GM19351 (cell line): ENCODE measurements around the gene HPCA.

Experiments used
- ATAC-seq: cut with Tn5 transposase; IDR thresholded peaks from one replicate; pipeline ENCODE4 v1.9.1; 2021; ENCODE audit warnings: mild to moderate bottlenecking, moderate library complexity; ENCODE audit not compliant: unreplicated experiment

Gene HPCA

DNA sequence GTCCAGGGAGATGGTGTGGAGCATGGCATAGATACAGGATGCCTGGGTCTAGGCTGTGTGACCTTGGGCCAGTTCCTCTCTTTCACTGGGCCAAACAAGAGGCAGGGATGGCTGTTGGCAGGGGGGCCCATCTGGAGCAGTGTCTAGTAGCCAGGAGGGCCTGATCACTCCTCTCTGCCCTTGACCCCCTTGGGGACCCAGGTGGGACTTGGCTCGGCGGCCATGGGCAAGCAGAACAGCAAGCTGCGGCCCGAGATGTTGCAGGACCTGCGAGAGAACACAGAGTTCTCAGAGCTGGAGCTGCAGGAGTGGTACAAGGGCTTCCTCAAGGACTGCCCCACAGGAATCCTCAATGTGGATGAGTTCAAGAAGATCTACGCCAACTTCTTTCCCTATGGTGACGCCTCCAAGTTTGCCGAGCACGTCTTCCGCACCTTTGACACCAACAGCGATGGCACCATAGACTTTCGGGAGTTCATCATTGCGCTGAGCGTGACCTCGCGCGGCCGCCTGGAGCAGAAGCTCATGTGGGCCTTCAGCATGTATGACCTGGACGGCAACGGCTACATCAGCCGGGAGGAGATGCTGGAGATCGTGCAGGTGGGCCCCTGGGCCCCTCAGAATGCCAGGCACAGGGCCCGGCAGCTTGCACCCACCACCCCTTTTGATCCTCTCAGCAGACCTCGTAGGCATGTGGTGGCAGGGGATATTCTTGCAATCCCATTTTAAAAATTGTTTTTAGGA is 2.6 kb downstream of the HPCA start:
- ATAC-seq: no peak

DNA sequence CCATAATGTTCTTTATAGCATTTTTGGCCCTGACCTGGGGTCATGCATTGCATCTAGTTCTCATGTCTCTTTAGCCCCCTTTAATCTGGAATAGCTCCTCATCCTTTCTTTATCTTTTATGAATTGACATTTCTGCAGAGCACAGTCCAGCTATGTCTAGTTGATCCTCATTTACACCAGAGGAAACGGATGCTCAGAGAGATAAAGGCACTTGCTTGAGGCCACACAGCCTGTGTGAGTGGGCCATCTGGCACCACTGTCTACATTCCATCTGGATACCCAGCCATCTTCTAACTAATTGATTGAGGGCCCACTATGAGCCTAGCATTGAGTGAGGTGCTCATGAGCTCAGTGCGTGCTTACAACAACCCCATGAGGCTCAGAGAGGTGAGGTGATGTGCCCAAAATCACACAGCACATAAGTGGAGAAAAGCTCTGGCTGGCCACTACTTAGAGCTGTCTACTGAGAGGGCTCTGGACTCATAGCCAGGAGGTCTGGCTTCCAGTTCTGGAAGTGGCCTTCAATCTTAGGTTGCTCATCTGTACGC is 3.5 kb downstream of the HPCA start:
- no peak for ATAC-seq

DNA sequence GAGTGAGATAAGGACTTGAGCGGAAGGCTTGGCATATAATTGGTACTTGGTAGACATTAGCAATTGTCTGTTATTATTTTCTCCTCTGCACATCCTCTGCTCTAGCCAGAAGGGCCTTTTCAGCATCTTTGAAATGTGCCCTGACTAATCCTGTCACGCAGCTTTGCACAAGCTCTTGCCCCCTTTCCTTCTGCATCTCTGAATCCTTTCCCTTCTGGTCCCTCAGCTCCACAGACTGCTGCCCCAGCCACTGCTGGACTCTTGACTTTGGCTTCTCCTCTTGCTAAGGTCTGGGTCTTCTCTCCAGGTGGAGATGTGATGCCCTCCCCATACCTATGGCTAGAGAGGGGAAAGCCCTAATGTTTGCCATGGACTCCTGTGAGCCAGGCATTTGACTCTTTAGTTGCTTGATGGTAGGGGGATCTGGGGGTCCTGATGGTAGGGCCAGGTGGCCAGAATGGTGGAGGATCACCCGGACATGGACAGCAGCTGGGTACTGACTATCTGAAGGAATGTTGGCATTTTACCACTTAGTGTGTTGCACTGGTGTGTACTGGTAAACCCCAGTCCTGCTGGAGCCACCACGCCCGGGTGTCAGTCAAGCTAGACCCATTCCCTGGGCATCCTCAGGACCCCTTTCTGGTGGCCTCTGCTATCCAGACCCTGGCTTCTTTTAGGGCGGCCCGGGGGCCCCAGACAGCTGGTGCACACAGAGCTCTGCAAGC is 4.4 kb downstream of the HPCA start:
- no peak for ATAC-seq

DNA sequence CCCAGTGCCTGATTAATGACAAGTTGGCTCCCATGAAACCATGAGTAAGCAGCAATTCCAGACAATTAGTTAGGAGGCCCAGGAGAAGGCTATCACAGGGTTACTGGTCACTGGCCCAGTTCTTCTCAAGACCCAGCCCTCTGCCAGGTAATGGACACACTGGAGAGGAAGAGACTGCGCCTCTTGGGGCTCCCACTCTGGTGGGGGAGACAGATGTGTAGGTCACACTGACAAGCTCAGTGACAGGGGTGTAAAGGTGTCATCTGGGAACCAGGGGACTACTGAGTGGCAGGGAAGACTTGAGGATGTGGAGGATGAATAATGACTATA is 4.9 kb downstream of the HPCA start:
- no peak for ATAC-seq

DNA sequence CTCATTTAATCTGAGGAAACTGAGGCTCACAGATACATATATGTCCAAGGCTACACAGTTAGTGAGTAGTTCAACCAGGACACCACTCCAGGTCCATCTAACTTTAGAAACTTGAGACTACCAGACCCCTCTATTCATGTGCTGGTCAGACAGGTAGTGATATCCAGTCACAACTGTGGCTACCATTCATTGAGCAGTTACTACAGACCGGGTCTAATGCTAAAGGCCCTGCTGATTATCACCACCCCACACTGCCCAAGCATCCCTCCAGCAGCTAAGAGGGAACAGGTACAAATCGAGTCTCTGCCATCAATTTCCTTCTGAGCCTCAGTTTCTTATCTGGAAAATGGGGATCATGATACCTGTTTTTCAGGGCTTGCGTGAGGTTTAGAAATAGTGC is 5.3 kb downstream of the HPCA start:
- ATAC-seq: no peak

DNA sequence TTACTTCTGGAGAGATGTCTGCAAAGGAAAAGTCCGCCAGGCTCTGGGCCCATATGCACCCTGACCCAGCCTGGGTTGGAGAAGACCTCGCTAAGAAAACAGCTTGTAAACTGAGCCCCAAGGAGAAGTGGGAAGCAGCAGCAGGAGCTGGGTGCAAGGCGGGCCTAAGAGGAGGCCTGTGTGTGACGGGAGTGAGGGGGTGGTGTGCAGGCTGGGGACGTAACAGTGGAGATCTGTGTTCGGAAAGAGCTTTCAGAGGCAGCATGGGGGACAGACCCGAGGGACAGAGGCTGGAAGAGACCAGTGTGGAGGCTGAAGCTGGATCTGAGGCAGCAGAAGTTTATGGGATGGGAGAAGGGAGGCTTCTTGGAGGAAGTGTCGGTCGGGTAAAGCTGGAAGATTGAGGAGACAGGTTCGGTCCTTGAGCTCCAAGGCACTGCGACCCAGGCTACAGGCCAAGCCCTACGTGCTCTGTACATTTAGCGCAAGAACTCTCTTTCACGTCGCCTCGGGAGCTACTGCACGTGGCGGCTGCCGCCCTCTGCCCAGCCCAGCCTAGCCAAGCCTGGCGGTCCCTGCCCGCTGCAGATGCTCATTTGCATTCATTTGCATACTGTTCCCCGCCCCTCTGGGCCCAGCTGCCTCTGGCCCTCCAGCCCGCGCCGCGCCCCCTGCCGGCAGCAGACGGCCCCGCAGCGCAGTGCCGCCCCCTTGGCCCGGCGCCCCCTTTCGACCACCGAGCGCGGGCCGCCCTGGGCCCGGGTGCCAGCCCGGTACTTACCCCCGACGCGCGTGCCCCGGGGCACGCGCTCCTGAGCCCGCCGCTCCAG is 6.3 kb downstream of the HPCA start:
- no peak for ATAC-seq

DNA sequence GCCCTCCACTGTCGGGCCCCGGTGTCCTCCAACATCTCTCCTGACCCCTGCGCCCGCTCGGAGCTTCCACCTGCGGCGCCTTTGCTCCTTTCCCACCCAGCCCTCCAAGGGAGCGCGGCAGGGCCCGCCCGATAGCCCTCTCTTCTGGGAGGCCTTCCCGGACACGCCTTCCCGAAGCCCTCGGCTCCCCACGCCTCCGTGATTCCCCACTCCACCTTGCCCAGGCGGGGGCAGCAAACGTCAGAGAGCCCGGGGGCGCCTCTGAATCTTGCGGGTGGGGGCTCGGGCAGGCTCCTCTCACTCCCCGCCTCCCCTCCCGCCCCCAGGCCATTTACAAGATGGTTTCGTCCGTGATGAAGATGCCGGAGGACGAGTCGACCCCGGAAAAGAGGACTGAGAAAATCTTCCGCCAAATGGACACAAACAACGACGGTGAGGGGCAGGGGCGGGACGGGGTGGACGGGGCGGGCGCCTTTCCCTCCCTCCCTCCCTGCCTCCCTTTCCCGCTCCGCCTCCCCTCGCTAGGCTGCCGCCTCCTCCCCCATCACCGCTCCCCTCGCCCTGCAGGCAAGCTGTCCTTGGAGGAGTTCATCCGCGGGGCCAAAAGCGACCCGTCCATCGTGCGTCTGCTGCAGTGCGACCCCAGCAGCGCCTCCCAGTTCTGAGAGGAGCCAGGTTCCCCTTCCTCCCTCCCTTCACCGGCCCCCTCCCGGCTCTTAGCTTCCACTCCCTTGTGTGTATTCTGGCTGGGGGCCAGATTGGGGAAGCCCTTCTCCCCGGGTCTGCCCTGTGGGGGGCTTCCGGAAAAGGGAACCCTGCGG is 7.1 kb downstream of the HPCA start:
- no peak for ATAC-seq

DNA sequence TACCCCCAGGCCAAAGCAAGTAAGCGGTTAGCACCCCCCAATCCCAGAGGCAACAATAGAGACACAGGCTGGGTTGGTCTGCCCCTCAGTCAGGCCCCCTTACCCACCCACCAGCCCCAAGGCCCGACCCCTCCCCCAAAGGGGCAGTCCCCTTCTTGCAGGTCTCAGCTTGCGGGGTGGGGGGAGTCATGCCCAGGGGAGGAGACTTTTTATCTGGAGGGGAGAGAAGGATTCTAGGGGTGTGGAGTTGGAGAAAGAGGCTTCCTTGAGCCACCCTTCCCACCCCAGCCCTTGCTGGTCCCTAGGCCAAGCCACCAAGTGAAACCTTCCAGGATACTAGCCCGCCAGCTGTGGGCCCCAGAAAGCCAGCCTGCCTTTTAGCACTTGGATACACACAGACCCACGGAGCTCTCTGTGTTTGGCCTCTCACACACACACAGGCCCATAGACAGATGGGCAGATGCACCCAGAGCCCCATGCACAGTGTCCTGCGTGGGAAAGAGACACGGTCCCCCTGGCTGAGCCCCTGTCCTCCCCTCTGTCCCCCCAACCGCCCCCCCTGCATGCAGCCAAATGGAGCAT is 7.8 kb downstream of the HPCA start:
- no peak for ATAC-seq

DNA sequence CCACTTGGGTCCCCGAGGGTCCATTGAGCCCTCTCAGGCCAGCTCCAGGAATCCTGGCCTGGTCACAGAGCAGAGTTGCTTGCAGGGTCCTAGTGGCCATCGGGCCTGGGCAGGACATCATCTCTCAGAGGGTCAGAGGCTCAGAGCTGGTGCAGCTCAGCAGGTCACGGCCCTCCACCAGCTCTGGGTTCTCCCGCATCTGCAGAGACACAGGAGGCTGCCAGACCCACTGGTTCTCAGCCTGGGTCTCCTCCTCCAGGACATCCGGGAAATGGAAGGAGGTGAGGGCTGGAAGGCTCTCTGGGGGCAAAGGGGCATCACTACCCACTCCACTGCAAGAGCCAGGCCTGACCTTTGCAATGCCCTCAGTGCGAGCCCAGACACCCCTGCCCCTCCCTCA is 8.4 kb downstream of the HPCA start:
- no peak for ATAC-seq

DNA sequence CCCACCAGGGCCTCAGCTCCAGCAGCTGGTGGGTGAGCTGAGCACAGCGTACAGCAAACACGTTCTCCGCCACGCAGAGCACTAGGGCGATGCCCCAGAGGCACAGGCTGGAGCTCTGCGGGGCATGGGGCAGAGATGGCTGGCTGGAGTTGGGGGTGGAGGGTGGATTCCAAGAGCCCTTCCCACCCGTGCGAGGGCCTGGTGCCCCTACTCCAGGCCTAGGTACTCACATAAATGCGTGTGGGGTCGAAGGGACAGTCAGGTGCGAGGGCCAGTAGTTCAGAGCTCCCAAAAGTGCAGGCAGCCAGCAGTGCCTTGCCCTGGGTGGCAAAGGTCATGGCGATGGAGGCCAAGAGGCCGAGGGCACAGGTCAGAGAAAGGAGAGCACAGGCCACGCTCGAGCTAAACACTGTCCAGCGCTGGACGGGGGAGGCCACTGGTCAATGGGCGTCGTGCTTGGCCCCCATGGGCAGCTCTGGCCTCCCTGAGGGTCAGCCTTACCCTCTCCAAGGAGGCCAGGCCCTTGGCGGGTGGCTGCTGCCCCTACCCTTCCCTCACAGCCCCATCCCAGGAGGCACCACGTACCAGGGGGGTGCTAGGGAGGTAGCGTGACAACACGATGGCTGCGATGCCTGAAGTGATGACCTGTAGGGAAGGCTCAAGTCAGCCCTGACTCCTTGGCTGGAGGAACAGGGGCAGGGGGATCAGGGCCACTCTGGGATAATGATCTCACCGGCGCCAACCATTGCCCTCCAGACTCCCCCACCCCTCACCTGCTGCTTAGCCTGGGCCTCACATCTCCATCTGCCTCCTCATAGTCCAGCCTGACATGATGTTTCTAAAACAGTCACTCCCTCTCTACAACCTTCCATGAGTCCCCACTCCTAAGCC is 9.3 kb downstream of the HPCA start:
- no peak for ATAC-seq

DNA sequence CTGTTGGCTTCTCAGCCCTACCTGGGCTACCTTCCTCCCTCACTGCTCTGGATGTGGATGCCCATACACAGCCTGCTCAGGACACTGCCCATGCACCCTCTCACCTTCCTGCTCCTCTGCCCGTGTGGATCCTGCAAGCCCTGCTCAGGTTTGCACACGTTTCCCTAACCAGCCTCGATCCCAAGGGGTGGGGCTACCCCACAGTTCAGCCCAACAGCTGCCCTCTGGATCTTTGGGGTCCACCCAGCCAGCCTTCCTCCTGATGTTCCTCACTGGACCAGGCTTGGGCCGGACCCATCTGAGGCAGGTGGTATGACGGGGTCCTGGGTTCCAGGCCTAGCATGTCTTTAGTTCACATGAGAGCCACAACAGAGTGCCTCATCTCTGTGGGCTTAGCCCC is 10.2 kb downstream of the HPCA start:
- ATAC-seq: no peak

DNA sequence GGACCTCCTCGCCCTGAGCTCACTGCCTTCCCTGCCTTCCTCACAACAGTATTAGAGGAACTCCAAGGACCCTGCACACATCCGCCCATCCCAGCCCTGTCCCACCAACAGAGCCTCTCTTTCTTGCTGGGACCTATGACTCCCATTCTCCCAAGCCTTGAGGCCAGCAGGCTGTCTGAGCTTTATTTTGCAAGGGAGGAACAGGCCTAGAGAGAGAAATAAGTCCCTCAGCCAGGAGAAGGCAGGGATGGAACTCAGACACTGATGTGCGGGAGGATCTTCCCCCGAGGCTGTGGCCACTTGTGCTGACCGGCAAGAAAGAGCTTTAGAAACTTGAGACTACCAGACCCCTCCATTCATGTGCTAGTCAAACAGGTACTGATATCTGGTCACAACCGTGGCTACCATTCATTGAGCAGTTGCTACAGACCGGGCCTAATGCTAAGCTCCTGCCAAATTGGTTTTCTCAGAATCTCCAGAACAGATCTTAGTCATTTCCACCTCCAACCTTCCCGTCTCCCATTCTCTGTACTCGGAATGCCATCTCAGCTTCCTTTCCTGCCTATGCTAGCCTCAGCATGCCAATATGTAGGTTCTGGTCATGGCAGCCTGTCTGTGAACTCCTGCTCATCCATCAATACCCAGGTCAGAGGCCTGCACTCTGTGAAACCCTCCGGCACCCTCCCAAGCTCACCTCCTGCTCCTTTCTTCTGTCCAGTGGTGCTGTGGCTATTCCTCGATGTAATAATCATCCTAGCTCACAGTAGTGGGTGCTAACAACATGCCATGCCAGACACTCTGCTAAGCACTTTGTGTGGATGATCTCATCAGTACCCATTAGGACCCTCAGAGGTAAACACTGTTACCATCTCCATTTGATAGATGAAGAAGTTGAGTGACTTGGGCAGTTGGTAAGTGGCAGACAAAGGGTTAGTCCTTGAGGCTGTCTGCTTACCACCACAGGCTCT is 11.1 kb downstream of the HPCA start:
- ATAC-seq: no peak

DNA sequence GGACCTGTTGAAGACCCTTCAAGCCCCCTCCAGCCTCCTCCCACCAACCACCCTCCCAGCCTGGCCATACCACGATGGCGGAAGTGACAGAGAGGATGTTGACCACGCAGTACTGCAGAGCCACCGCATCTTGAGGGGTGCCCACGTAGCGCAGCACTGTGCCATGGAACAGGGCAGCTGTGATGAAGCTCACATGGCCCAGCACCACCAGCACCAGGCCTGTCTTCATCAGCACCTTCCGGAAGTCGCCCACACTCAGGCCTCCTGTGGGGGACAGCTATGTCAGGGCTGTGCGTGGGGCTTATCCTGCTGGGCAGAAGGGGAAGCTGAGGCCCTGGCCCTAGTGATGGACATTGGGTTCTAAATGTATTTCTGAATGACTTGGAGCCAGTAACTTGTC is 11.8 kb downstream of the HPCA start:
- ATAC-seq: no peak

DNA sequence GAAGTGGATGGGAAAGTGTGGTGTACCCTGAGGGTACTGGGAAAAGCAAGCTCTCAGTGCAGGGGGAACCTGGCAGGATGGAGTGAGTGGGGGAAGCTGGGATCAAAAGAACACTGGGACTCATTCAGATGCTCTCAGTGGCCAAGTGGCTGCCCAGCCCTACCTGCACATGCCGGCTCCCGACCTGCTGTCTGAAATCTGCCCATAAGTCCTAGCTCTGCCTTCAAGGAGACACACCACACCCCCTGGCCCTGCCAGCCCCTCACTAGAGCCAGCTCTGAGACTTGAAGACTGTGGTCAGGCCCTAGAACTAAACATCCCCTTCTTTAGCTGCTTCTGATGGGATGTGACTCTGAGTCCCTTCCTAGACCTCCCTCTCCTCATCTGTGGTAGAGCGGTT is 12.7 kb downstream of the HPCA start:
- ATAC-seq: no peak

DNA sequence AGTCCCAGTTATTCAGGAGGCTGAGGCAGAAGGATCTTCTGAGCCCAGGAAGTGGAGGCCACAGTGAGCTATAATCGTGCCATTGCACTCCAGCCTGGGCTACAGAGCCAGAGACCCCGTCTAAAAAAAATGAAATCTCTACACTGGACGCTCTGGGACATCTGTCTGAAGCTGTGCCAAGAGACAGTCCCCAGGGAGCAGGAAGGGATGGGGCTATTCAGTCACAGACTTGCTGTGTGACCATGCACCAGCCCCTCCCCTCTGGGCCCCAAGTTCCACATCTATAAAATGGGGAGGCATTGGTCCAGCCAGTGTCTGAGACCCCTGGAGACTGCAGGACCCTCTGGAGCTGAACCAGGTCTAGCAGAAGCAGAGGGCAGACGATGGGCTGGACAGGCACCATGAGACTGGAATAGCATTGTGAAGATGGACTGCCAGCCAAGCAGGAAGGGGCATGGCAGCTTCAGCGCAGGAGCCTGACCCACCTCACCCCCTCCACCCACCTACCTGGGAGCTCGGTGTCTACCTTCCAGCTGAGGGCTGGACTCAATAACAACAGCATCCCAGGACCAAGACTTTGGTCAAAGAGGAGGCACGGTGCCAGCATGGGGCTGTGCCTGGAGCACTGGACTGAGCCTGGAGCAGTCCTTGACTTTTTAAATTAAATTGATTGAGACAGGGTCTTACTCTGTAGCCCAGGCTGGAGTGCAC is 13.4 kb downstream of the HPCA start:
- no peak for ATAC-seq

DNA sequence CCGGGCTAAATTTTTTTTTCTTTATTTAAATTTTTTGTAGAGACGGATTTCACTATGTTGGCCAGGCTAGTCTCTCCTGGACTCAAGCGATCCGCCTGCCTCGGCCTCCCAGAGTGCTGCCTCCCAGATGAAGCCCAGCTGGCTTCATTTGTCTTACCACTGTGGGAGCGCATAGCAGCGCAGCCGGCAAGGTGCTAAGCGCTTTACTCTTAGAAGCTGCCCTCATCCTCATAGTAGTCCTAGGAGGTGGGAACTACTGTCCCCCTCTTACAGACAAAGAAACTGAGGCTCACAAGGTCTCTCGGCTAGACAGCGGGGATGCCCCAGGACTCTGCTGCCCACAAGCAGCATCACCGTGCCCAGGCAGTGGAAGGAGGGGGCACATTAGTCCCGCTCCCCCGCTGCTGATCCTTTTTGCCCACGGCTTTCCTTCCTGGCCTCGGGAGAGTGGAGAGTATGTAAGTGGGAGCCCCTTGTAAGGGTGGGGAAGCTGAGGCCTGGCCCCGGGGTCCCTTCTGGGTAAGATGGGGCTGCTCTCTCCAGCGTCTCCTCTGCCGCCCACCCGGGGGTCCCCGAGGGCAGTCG is 14.2 kb downstream of the HPCA start:
- no peak for ATAC-seq
